ENCODE measurements around the gene PTPRK. TPM values are rescaled to one million over a fixed set of nuclear protein-coding genes. Genes with fewer than 3 reads are reported as not detected.
A peak's percentile ranks its signal among the peaks of the same experiment; 100 is the strongest.

PTPRK gene
- total and polyA plus RNA-seq, 4 donors = 12.1 to 61.2 (median 29.1) TPM

DNA sequence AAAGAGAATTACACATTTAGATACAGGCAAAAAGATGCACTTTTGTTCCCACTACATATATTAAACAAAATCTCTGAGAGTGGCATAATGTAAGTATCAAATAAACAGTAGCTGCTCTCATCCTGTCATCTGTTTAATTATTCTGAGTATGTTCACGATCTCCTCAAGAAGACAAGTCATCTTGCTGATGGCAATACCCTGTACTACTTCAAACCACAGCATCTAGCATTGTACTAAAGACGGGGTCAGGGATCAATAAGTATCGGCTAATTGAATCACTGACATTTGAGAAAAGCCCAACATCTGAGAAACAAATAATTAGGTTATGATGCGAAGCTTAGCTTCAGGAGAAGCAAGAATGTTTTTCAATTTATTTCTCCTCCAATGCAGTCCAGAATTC, 175.1 kb downstream of the PTPRK start (continued):
- TF ChIP-seq ZBTB33 (IDR thresholded peaks at IDR 0.05) (no peak), HNF4A (conservative IDR thresholded peaks at IDR 0.05) (no peak), GABPA (IDR thresholded peaks at IDR 0.05 in 1 of 2, conservative IDR thresholded peaks at IDR 0.05 in 1 of 2) (no peak), SP1 (IDR thresholded peaks at IDR 0.05) (no peak), RXRA (IDR thresholded peaks at IDR 0.05) (no peak)

GRCh38 chr6:128343706-128344105, 176.7 kb downstream of the PTPRK start:
- H3K4me3 ChIP-seq (ENCODE audit: low read depth in 1 of 3, low read length in 3 of 3) = no peak overlapping the region
- H3K27ac ChIP-seq (ENCODE audit: low read depth in 1 of 2, low read length in 2 of 2) = no peak overlapping the region
- no peaks in the 10 kb centered on the region for H3K27me3 ChIP-seq (ENCODE audit: control insufficient read depth in 4 of 4, insufficient read depth in 4 of 4, low read length in 3 of 4)
- WGBS = 62% methylated on average over 3 of the region's 3 CpGs
- no peak for DNase-seq (ENCODE audit: low spot score)
- TF ChIP-seq HNF4A (conservative IDR thresholded peaks at IDR 0.05) (no peak), JUND (IDR thresholded peaks at IDR 0.05) (no peak), RXRA (IDR thresholded peaks at IDR 0.05) (no peak)
- H3K4me1 ChIP-seq (ENCODE audit: control insufficient read depth in 4 of 4, insufficient read depth in 4 of 4, low read length in 3 of 4) = peaks cover 0 to 25% (median 16%) of the 10 kb centered on the region in 4 donors
- H3K36me3 ChIP-seq (ENCODE audit: control insufficient read depth in 4 of 4, insufficient read depth in 3 of 4, low read depth in 1 of 4, low read length in 3 of 4) = no peaks in the 10 kb centered on the region
- no peak overlapping the region for H3K9ac ChIP-seq (ENCODE audit: low read depth in 1 of 2, low read length in 2 of 2)
- no peaks in the 10 kb centered on the region for H3K9me3 ChIP-seq (ENCODE audit: control insufficient read depth in 4 of 4, low read length in 3 of 4)

DNA sequence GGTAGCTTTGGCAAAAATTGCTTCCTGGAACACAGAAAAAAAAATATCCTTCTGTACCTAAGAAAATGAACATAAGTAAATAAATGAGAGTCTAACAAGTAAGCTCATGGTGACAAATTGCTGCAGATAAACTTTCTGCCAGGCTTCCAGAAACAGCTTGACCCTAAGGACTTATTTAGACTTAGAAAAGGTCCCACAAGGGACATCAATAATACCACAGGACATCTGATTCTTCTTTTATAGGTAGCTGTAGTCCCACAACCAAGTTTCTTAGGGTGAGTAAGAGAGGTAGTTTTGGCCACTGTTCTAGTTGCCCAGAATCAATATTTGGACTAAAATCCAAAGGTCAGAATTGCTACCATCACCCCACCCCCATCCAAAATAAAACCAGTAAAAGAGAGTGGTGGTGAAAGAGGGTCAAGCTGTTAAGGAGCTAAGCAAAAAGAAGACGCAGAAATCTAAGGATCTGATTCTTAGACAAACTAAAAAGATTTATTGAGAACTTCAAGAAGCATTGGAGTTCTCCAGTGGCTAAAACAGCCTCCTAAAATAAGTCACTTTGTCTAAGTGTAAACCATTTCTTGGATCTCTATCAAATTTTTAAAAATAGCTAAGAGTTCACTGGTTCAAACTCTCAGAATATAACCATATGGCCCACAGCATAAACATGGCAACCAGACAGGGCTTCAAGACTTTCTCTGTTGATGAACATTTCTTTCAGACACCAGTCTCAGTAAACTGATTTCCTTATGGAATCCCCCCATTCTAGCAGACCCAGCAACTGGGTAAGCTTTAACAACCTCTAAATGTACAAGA, 180.6 kb downstream of the PTPRK start:
- H3K36me3 ChIP-seq (ENCODE audit: control insufficient read depth in 4 of 4, insufficient read depth in 3 of 4, low read depth in 1 of 4, low read length in 3 of 4) = no peaks in the 10 kb centered on the region
- 23% methylated on average over 1 of the region's 1 CpG for WGBS
- no peak for DNase-seq (ENCODE audit: low spot score)
- H3K27ac ChIP-seq (ENCODE audit: low read depth in 1 of 2, low read length in 2 of 2) = peak overlapping the region; percentile 59 to 72
- TF ChIP-seq YY1 (IDR thresholded peaks at IDR 0.05) (peak; percentile 72), HNF4A (conservative IDR thresholded peaks at IDR 0.05) (peak; percentile 100), ZBTB33 (IDR thresholded peaks at IDR 0.05) (peak; percentile 75), NR2F2 (IDR thresholded peaks at IDR 0.05) (peak; percentile 60), TAF1 (conservative IDR thresholded peaks at IDR 0.05) (no peak), JUND (IDR thresholded peaks at IDR 0.05) (peak; percentile 82 to 90), EGR1 (IDR thresholded peaks at IDR 0.05; ENCODE audit: low read depth in 2 of 2) (peak in 1 of 2 donors; percentile 42), RXRA (IDR thresholded peaks at IDR 0.05) (peak; percentile 81 to 89), MAX (IDR thresholded peaks at IDR 0.05) (peak; percentile 67), CTCF (IDR thresholded peaks at IDR 0.05; ENCODE audit: low read depth, low read length, missing input control) (no peak), SP1 (IDR thresholded peaks at IDR 0.05) (peak; percentile 93), FOXA1 (IDR thresholded peaks at IDR 0.05) (no peak), HNF4G (IDR thresholded peaks at IDR 0.05) (peak; percentile 97), RAD21 (IDR thresholded peaks at IDR 0.05) (peak; percentile 65 to 67), GABPA (IDR thresholded peaks at IDR 0.05 in 1 of 2, conservative IDR thresholded peaks at IDR 0.05 in 1 of 2) (no peak), FOXA2 (IDR thresholded peaks at IDR 0.05) (peak; percentile 20)
- TF ChIP-seq, protein P1, sequence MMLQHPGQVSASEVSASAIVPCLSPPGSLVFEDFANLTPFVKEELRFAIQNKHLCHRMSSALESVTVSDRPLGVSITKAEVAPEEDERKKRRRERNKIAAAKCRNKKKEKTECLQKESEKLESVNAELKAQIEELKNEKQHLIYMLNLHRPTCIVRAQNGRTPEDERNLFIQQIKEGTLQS (IDR thresholded peaks at IDR 0.05) = peak; percentile 23
- TF ChIP-seq, protein P2, sequence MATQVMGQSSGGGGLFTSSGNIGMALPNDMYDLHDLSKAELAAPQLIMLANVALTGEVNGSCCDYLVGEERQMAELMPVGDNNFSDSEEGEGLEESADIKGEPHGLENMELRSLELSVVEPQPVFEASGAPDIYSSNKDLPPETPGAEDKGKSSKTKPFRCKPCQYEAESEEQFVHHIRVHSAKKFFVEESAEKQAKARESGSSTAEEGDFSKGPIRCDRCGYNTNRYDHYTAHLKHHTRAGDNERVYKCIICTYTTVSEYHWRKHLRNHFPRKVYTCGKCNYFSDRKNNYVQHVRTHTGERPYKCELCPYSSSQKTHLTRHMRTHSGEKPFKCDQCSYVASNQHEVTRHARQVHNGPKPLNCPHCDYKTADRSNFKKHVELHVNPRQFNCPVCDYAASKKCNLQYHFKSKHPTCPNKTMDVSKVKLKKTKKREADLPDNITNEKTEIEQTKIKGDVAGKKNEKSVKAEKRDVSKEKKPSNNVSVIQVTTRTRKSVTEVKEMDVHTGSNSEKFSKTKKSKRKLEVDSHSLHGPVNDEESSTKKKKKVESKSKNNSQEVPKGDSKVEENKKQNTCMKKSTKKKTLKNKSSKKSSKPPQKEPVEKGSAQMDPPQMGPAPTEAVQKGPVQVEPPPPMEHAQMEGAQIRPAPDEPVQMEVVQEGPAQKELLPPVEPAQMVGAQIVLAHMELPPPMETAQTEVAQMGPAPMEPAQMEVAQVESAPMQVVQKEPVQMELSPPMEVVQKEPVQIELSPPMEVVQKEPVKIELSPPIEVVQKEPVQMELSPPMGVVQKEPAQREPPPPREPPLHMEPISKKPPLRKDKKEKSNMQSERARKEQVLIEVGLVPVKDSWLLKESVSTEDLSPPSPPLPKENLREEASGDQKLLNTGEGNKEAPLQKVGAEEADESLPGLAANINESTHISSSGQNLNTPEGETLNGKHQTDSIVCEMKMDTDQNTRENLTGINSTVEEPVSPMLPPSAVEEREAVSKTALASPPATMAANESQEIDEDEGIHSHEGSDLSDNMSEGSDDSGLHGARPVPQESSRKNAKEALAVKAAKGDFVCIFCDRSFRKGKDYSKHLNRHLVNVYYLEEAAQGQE (IDR thresholded peaks at IDR 0.05) = peak; percentile 53
- no peaks in the 10 kb centered on the region for H3K27me3 ChIP-seq (ENCODE audit: control insufficient read depth in 4 of 4, insufficient read depth in 4 of 4, low read length in 3 of 4)
- no peak overlapping the region for H3K4me3 ChIP-seq (ENCODE audit: low read depth in 1 of 3, low read length in 3 of 3)
- peak overlapping the region in 1 of 2 donors; percentile 26 for H3K9ac ChIP-seq (ENCODE audit: low read depth in 1 of 2, low read length in 2 of 2)
- peaks cover 0 to 52% (median 34%) of the 10 kb centered on the region in 4 donors for H3K4me1 ChIP-seq (ENCODE audit: control insufficient read depth in 4 of 4, insufficient read depth in 4 of 4, low read length in 3 of 4)
- H3K9me3 ChIP-seq (ENCODE audit: control insufficient read depth in 4 of 4, low read length in 3 of 4) = no peaks in the 10 kb centered on the region

All from liver (tissue), 9 donors.